SK-N-SH (cell line): Measurements from ENCODE around the gene LGI1.

Experiments
- ELF1 ChIP-seq: IDR thresholded peaks from 2 replicates; pipeline ENCODE4 v1.4.0; 2012
- FOXJ3 ChIP-seq: sonication (generic); formaldehyde crosslinking; IDR thresholded peaks from 2 replicates; pipeline ENCODE4 v1.5.1; 2020; ENCODE audit warnings: mild to moderate bottlenecking, missing genetic modification reagents
- GABPA ChIP-seq: IDR thresholded peaks from 2 replicates; pipeline ENCODE4 v1.4.0; 2012; ENCODE audit warnings: low read depth, mild to moderate bottlenecking
- IRF3 ChIP-seq: fragments of 150-350 bp; IDR thresholded peaks from 2 replicates; pipeline ENCODE4 v1.6.1; 2016; ENCODE audit warnings: mild to moderate bottlenecking, low read depth, low read length
- POLR2AphosphoS5 ChIP-seq: IDR thresholded peaks from 2 replicates; pipeline ENCODE4 v1.6.1; 2012; ENCODE audit warnings: low read depth, low read length
- RAD21 ChIP-seq: IDR thresholded peaks from 2 replicates; pipeline ENCODE4 v1.6.1; 2012; ENCODE audit warnings: mild to moderate bottlenecking, low read length
- RFX5 ChIP-seq: IDR thresholded peaks from 2 replicates; pipeline ENCODE4 v1.6.1; 2012; ENCODE audit warnings: mild to moderate bottlenecking, improper control_type of control experiment, low read length
- RXRA ChIP-seq: IDR thresholded peaks from 2 replicates; pipeline ENCODE4 v1.4.0; 2012; ENCODE audit warnings: low read depth, mild to moderate bottlenecking, borderline replicate concordance
- TAF1 ChIP-seq: IDR thresholded peaks from 2 replicates; pipeline ENCODE4 v1.6.1; 2012; ENCODE audit warnings: low read depth, mild to moderate bottlenecking, low read length, moderate library complexity, borderline replicate concordance
- YY1 ChIP-seq: IDR thresholded peaks from 2 replicates; pipeline ENCODE4 v1.4.0; 2012; ENCODE audit warnings: low read depth, mild to moderate bottlenecking
- TF ChIP-seq, protein P1 (sequence below): fragments of 200-600 bp; sonication (generic); IDR thresholded peaks from 2 replicates; pipeline ENCODE4 v1.6.1; 2017; ENCODE audit warnings: antibody characterized with exemption, mild to moderate bottlenecking, moderate library complexity
- TF ChIP-seq, protein P2 (sequence below): fragments of 150-350 bp; IDR thresholded peaks from 2 replicates; pipeline ENCODE4 v1.6.1; 2017; ENCODE audit warnings: antibody characterized with exemption, low read length, low read depth, borderline replicate concordance

DNA sequence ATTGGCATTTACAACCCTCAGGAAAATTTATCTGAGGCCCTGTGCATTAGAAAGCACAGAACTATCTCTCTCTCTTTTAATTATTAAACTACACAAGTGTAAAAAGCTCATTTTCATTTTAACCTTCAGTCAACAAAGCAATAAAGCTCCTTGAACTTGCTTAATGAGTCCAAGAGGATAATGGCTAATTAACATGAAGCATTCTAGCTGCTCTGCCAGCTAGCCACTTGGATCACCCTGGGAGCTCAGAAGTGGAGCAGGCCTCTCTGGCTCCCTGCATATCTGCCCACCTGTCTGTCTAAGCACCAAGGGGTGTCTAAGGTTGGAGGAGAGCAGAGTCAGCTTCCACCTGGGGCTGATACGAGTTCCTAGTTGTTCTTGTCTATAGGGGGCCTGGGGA, 80.1 kb downstream of the LGI1 start:
- TF ChIP-seq, protein P1, sequence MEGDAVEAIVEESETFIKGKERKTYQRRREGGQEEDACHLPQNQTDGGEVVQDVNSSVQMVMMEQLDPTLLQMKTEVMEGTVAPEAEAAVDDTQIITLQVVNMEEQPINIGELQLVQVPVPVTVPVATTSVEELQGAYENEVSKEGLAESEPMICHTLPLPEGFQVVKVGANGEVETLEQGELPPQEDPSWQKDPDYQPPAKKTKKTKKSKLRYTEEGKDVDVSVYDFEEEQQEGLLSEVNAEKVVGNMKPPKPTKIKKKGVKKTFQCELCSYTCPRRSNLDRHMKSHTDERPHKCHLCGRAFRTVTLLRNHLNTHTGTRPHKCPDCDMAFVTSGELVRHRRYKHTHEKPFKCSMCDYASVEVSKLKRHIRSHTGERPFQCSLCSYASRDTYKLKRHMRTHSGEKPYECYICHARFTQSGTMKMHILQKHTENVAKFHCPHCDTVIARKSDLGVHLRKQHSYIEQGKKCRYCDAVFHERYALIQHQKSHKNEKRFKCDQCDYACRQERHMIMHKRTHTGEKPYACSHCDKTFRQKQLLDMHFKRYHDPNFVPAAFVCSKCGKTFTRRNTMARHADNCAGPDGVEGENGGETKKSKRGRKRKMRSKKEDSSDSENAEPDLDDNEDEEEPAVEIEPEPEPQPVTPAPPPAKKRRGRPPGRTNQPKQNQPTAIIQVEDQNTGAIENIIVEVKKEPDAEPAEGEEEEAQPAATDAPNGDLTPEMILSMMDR: no peak
- TF ChIP-seq RXRA (no peak), FOXJ3 (CRISPR knock-in tag) (no peak), POLR2AphosphoS5 (no peak), RAD21 (no peak), GABPA (no peak), RFX5 (no peak), YY1 (no peak), ELF1 (no peak), TAF1 (no peak), IRF3 (no peak)
- TF ChIP-seq, protein P2, sequence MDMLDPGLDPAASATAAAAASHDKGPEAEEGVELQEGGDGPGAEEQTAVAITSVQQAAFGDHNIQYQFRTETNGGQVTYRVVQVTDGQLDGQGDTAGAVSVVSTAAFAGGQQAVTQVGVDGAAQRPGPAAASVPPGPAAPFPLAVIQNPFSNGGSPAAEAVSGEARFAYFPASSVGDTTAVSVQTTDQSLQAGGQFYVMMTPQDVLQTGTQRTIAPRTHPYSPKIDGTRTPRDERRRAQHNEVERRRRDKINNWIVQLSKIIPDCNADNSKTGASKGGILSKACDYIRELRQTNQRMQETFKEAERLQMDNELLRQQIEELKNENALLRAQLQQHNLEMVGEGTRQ: no peak
